Daoy (cell line): ENCODE results near the gene PSMD6. TPM values are rescaled to one million over a fixed set of nuclear protein-coding genes. Genes with fewer than 3 reads are reported as not detected.
A peak's percentile ranks its signal among the peaks of the same experiment; 100 is the strongest.

Source experiments
- DNase-seq: peaks from one replicate; pipeline ENCODE4 v3.0.0-alpha.2; 2015; ENCODE audit warnings: low read depth
- total RNA-seq: library from RNA; depleted of rRNA; stranded (reverse); fragments of >200 nt; shearing (Covaris generic); gene quantifications from 2 replicates; pipeline ENCODE4 v1.2.3, GENCODE V29; 2014

The PSMD6 gene
- total RNA-seq, 1 experiment from 2014 or later = 191 TPM

- no peak for DNase-seq
Measured at GRCh38 chr3:63977893-63978292, 45.4 kb downstream of the PSMD6 start.

- DNase-seq = no peak
Measured at GRCh38 chr3:63976872-63977200, 46.5 kb downstream of the PSMD6 start.

GRCh38 chr3:63976161-63976871 is 47.0 kb downstream of the PSMD6 start:
- peak; percentile 48 for DNase-seq

- peak; percentile 32 for DNase-seq
Measured at GRCh38 chr3:63975723-63976122, 47.6 kb downstream of the PSMD6 start.

- DNase-seq = no peak
Measured at GRCh38 chr3:63974451-63974850, 48.8 kb downstream of the PSMD6 start.

GRCh38 chr3:63973406-63973805 is 49.9 kb downstream of the PSMD6 start:
- no peak for DNase-seq

GRCh38 chr3:63972987-63973386 is 50.3 kb downstream of the PSMD6 start:
- no peak for DNase-seq

- no peak for DNase-seq
Measured at GRCh38 chr3:63972196-63972595, 51.1 kb downstream of the PSMD6 start.

- no peak for DNase-seq
Measured at GRCh38 chr3:63970631-63971475, 52.4 kb downstream of the PSMD6 start.

GRCh38 chr3:63969876-63970275 is 53.4 kb downstream of the PSMD6 start:
- no peak for DNase-seq

GRCh38 chr3:63968612-63969350 is 54.5 kb downstream of the PSMD6 start:
- no peak for DNase-seq

GRCh38 chr3:63967675-63968611 is 55.4 kb downstream of the PSMD6 start:
- peak; percentile 6 for DNase-seq

GRCh38 chr3:63966871-63967270 is 56.4 kb downstream of the PSMD6 start:
- no peak for DNase-seq

GRCh38 chr3:63966007-63966406 is 57.3 kb downstream of the PSMD6 start:
- DNase-seq = no peak

GRCh38 chr3:63964681-63965485 is 58.4 kb downstream of the PSMD6 start:
- no peak for DNase-seq

- no peak for DNase-seq
Measured at GRCh38 chr3:63963496-63963895, 59.8 kb downstream of the PSMD6 start.

GRCh38 chr3:63961891-63962290 is 61.4 kb downstream of the PSMD6 start:
- no peak for DNase-seq
